Adrenal gland (tissue), 5 donors: Measurements from ENCODE around the gene FXYD7.

Experiments used
- POLR2A ChIP-seq, 2 donors: fragments of 450-650 bp; IDR thresholded peaks; one replicate each; pipeline ENCODE4 v1.6.1; 2017; ENCODE audit warnings: antibody characterized with exemption in 2 of 2, mild to moderate bottlenecking in 2 of 2, moderate library complexity in 1 of 2
- TF ChIP-seq, protein P1 (sequence below), 6 experiments: fragments of 450-650 bp in 4 of 6; fragments of 200-600 bp in 2 of 6; sonication (generic) in 1 of 6; IDR thresholded peaks; 1 replicate in 5 of 6; 2 replicates in 1 of 6; pipeline versions ENCODE4 v1.5.1 to v1.8.0; 2016 to 2021; ENCODE audit warnings: antibody characterized with exemption in 6 of 6, mild to moderate bottlenecking in 2 of 6, moderate library complexity in 1 of 6
- donor health status: DM: no; HTN: no; CAD: no.

DNA sequence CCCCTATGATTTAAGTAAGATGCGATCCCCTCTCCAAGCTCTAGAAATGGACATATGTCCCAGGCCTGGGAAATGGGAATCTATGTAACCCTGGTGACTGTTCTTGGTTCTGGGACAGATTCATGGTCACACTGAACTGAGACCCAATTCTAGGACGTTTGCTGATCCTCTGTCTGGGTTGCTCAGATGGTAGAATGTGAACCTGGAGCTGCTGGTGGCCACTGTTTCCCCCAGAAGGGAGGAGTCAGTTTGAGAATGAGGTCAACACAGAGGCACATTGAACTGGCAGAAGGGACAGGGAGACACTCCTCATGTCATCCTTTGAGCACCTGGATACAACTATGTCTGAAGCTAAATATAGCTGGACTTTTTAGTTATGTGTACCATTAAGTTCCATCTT, 56.4 kb downstream of the FXYD7 start:
- TF ChIP-seq, protein P1, sequence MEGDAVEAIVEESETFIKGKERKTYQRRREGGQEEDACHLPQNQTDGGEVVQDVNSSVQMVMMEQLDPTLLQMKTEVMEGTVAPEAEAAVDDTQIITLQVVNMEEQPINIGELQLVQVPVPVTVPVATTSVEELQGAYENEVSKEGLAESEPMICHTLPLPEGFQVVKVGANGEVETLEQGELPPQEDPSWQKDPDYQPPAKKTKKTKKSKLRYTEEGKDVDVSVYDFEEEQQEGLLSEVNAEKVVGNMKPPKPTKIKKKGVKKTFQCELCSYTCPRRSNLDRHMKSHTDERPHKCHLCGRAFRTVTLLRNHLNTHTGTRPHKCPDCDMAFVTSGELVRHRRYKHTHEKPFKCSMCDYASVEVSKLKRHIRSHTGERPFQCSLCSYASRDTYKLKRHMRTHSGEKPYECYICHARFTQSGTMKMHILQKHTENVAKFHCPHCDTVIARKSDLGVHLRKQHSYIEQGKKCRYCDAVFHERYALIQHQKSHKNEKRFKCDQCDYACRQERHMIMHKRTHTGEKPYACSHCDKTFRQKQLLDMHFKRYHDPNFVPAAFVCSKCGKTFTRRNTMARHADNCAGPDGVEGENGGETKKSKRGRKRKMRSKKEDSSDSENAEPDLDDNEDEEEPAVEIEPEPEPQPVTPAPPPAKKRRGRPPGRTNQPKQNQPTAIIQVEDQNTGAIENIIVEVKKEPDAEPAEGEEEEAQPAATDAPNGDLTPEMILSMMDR (IDR thresholded peaks at IDR 0.05): no peak
- no peak for TF ChIP-seq POLR2A (IDR thresholded peaks at IDR 0.05)
